Suppressor macrophage treated with lipopolysaccharide for 1 hour (primary cell): ENCODE measurements around the gene CKAP5.

Experiments
- DNase-seq, 3 donors: peaks; one replicate each; pipeline ENCODE4 v3.0.0-alpha.2; 2020 to 2022

The CKAP5 gene

GRCh38 chr11:46697303-46697702 lies 148.8 kb downstream of the CKAP5 start:
- no peak for DNase-seq

GRCh38 chr11:46696212-46696558 lies 149.9 kb downstream of the CKAP5 start:
- no peak for DNase-seq

- no peak for DNase-seq
These were observed 150.5 kb downstream of the CKAP5 start for GRCh38 chr11:46695345-46696211.

DNA sequence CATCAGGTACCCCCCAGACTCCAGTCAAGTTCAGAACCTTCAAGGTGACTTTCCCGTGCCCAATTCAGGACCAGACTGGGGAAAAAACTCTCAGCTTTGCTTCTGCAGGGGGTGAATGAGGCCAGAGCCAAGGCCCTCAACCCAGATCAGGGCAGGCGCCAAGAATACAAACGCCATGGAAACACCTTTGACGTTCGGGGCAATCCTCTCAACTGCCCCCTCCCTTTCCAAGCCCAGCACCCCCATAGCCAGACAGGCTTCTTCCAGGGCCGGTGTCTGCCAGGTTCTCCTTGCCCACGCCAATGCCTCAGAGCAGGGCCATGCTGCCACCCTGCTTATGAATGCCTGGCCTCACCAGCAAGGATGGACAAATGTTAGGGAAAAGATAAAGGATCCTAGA lies 151.5 kb downstream of the CKAP5 start:
- DNase-seq, result no peak

- no peak for DNase-seq
These were observed 152.0 kb downstream of the CKAP5 start for GRCh38 chr11:46694072-46694471.

DNA sequence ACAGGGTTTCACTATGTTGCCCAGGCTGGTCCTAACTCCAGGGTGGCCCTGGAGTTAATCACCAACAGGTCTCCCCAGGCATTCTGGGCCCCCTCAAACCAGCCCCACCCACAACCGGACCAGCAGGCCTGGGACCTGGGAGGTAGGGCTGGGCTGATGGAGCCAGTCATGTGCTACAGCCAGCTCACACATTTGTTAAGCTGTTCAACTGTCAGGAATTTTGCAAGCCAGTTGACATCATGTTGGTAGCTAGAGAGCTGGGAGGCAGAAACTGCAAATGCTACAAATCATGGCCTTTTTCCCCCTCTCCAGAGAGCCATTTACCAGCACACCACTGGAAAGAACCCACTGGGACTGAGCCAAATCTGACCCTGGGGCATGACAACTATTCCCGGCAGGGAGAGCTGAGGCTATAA lies 152.5 kb downstream of the CKAP5 start:
- DNase-seq, result no peak
